ENCODE results near the gene SHANK2. TPM values are rescaled to one million over a fixed set of nuclear protein-coding genes. Genes with fewer than 3 reads are reported as not detected.

The SHANK2 gene
- 4.7 and 5.3 TPM in 2 replicates for total RNA-seq

GRCh38 chr11:71252269-71252769 is at the start of gene SHANK2:
SHANK2 (minus strand) TSS chr11:71252577; CDS start chr11:71147326, 105,251 bp downstream.
- DNase-seq (ENCODE audit: extremely low read depth, low read depth, low spot score) = no peak

GRCh38 chr11:71301858-71302533 is 49.6 kb upstream of the SHANK2 start:
- DNase-seq (ENCODE audit: extremely low read depth, low read depth, low spot score) = no peak

GRCh38 chr11:71301046-71301857 is 48.9 kb upstream of the SHANK2 start:
- no peak for DNase-seq (ENCODE audit: extremely low read depth, low read depth, low spot score)

GRCh38 chr11:71300187-71300586 is 47.8 kb upstream of the SHANK2 start:
- no peak for DNase-seq (ENCODE audit: extremely low read depth, low read depth, low spot score)

- no peak for DNase-seq (ENCODE audit: extremely low read depth, low read depth, low spot score)
Observed at GRCh38 chr11:71298761-71299181, 46.4 kb upstream of the SHANK2 start.

- DNase-seq (ENCODE audit: extremely low read depth, low read depth, low spot score) = no peak
Observed at GRCh38 chr11:71298016-71298550, 45.7 kb upstream of the SHANK2 start.

GRCh38 chr11:71294846-71295600 is 42.6 kb upstream of the SHANK2 start:
- no peak for DNase-seq (ENCODE audit: extremely low read depth, low read depth, low spot score)

GRCh38 chr11:71293961-71294782 is 41.8 kb upstream of the SHANK2 start:
- DNase-seq (ENCODE audit: extremely low read depth, low read depth, low spot score) = no peak

- no peak for DNase-seq (ENCODE audit: extremely low read depth, low read depth, low spot score)
Observed at GRCh38 chr11:71286701-71287643, 34.6 kb upstream of the SHANK2 start.

- no peak for DNase-seq (ENCODE audit: extremely low read depth, low read depth, low spot score)
Observed at GRCh38 chr11:71285111-71285510, 32.7 kb upstream of the SHANK2 start.

GRCh38 chr11:71284525-71285092 is 32.2 kb upstream of the SHANK2 start:
- DNase-seq (ENCODE audit: extremely low read depth, low read depth, low spot score) = no peak

GRCh38 chr11:71283971-71284441 is 31.6 kb upstream of the SHANK2 start:
- DNase-seq (ENCODE audit: extremely low read depth, low read depth, low spot score) = no peak

- no peak for DNase-seq (ENCODE audit: extremely low read depth, low read depth, low spot score)
Observed at GRCh38 chr11:71282581-71283351, 30.4 kb upstream of the SHANK2 start.

GRCh38 chr11:71281831-71282230 is 29.5 kb upstream of the SHANK2 start:
- DNase-seq (ENCODE audit: extremely low read depth, low read depth, low spot score) = no peak

GRCh38 chr11:71281204-71281603 is 28.8 kb upstream of the SHANK2 start:
- DNase-seq (ENCODE audit: extremely low read depth, low read depth, low spot score) = no peak

- no peak for DNase-seq (ENCODE audit: extremely low read depth, low read depth, low spot score)
Observed at GRCh38 chr11:71279916-71280645, 27.7 kb upstream of the SHANK2 start.

- no peak for DNase-seq (ENCODE audit: extremely low read depth, low read depth, low spot score)
Observed at GRCh38 chr11:71272161-71272560, 19.8 kb upstream of the SHANK2 start.

Measured in glomerular endothelial cell (primary cell).